Esophagus muscularis mucosa (tissue), 4 donors: ENCODE data around the gene GLI3. TPM values are rescaled to one million over a fixed set of nuclear protein-coding genes. Genes with fewer than 3 reads are reported as not detected.
A peak's percentile ranks its signal among the peaks of the same experiment; 100 is the strongest.

Experiments used
- DNase-seq: peaks from one replicate; pipeline ENCODE4 v3.0.0-alpha.2; 2017; ENCODE audit errors: extremely low spot score
- H3K27ac ChIP-seq, 4 donors: fragments of 200-600 bp; sonication (generic); replicated peaks in 1 of 4; 1 replicate in 3 of 4; 2 replicates in 1 of 4; pipeline ENCODE4 v1.5.1; 2016 to 2019; ENCODE audit warnings: mild to moderate bottlenecking in 1 of 4
- H3K27me3 ChIP-seq, 4 donors: fragments of 200-600 bp; sonication (generic); one replicate each; pipeline versions ENCODE4 v1.5.1 to v1.6.0; 2016 to 2019
- H3K36me3 ChIP-seq, 4 donors: fragments of 200-600 bp; sonication (generic); one replicate each; pipeline ENCODE4 v1.5.1; 2016 to 2019
- H3K4me1 ChIP-seq, 4 donors: fragments of 200-600 bp; sonication (generic); one replicate each; pipeline ENCODE4 v1.5.1; 2016 to 2019
- H3K4me3 ChIP-seq, 4 donors: fragments of 200-600 bp; sonication (generic); 1 replicate in 2 of 4; 2 replicates in 2 of 4; pipeline ENCODE4 v1.5.1; 2016 to 2019; ENCODE audit warnings: mild to moderate bottlenecking in 4 of 4, moderate library complexity in 1 of 4
- H3K9me3 ChIP-seq, 4 donors: fragments of 200-600 bp; sonication (generic); 1 replicate in 3 of 4; 2 replicates in 1 of 4; pipeline ENCODE4 v1.5.1; 2016 to 2019
- EP300 ChIP-seq: sonication (generic); formaldehyde crosslinking; IDR thresholded peaks from one replicate; pipeline ENCODE4 v1.6.1; 2017; ENCODE audit warnings: antibody characterized with exemption
- POLR2A ChIP-seq: fragments of 450-650 bp; IDR thresholded peaks from one replicate; pipeline ENCODE4 v1.6.1; 2017; ENCODE audit warnings: antibody characterized with exemption, moderate library complexity, mild to moderate bottlenecking, low read depth
- POLR2AphosphoS5 ChIP-seq, 2 donors: sonication (generic); formaldehyde crosslinking; IDR thresholded peaks; one replicate each; pipeline ENCODE4 v1.6.1; 2017; ENCODE audit warnings: antibody characterized with exemption in 2 of 2
- WGBS: methylation state at CpG from one replicate; pipeline ENCODE4 v1.1.5; 2018; 5-methylcytosine and 5-hydroxymethylcytosine counted together
- intact Hi-C: fragments of 100-400 bp; cut with DNase I; formaldehyde crosslinking; loops from one replicate; pipeline ENCODE4 v1.15.1; 2023
- total RNA-seq, 4 donors: library from RNA; depleted of rRNA; stranded (reverse); fragments of >200 nt; gene quantifications; one replicate each; pipeline versions ENCODE4 v1.1.0 to v1.2.1, GENCODE V29; 2016
- TF ChIP-seq, protein P1 (sequence below), 3 experiments: fragments of 200-600 bp in 2 of 3; fragments of 450-650 bp in 1 of 3; sonication (generic) in 2 of 3; IDR thresholded peaks; one replicate each; pipeline ENCODE4 v1.5.1; 2017 to 2019; ENCODE audit warnings: antibody characterized with exemption in 3 of 3, mild to moderate bottlenecking in 2 of 3, moderate library complexity in 1 of 3

GLI3 gene
- total RNA-seq, 4 donors from 2014 or later = 11.7 to 17.8 (median 13.3) TPM

DNA sequence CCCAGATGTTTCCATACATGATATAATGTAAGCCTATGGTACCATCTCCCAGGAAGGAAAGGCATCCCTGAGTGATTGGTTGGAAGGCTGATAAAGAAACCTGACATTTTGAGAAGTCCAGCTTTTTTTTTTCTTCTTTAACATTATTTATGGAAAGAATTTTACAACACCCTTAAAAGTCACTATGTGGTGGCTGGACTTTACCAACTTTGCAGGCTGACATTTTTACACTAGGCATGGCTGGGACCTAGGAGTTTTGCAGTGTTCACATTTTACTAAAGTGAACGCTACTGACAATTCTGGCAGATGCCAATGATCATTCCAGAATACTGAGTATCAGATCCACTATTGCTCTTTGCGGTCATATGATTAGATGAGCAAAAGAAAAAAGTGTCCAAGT, 239.9 kb downstream of the GLI3 start:
- Histone ChIP-seq H3K27ac (no peak overlapping the region), H3K27me3 (no peaks in the 10 kb centered on the region), H3K4me3 (no peak overlapping the region), H3K4me1 (peaks cover 0 to 49% (median 38%) of the 10 kb centered on the region in 4 donors), H3K36me3 (peaks cover 0 to 10% (median 0%) of the 10 kb centered on the region in 4 donors), H3K9me3 (no peaks in the 10 kb centered on the region)
- WGBS = 95% methylated on average over 2 of the region's 2 CpGs
- intact Hi-C loops = no loop called here
- TF ChIP-seq EP300 (no peak), POLR2AphosphoS5 (IDR thresholded peaks at IDR 0.05) (no peak), POLR2A (no peak)
- TF ChIP-seq, protein P1, sequence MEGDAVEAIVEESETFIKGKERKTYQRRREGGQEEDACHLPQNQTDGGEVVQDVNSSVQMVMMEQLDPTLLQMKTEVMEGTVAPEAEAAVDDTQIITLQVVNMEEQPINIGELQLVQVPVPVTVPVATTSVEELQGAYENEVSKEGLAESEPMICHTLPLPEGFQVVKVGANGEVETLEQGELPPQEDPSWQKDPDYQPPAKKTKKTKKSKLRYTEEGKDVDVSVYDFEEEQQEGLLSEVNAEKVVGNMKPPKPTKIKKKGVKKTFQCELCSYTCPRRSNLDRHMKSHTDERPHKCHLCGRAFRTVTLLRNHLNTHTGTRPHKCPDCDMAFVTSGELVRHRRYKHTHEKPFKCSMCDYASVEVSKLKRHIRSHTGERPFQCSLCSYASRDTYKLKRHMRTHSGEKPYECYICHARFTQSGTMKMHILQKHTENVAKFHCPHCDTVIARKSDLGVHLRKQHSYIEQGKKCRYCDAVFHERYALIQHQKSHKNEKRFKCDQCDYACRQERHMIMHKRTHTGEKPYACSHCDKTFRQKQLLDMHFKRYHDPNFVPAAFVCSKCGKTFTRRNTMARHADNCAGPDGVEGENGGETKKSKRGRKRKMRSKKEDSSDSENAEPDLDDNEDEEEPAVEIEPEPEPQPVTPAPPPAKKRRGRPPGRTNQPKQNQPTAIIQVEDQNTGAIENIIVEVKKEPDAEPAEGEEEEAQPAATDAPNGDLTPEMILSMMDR (IDR thresholded peaks at IDR 0.05) = no peak
- DNase-seq = no peak

DNA sequence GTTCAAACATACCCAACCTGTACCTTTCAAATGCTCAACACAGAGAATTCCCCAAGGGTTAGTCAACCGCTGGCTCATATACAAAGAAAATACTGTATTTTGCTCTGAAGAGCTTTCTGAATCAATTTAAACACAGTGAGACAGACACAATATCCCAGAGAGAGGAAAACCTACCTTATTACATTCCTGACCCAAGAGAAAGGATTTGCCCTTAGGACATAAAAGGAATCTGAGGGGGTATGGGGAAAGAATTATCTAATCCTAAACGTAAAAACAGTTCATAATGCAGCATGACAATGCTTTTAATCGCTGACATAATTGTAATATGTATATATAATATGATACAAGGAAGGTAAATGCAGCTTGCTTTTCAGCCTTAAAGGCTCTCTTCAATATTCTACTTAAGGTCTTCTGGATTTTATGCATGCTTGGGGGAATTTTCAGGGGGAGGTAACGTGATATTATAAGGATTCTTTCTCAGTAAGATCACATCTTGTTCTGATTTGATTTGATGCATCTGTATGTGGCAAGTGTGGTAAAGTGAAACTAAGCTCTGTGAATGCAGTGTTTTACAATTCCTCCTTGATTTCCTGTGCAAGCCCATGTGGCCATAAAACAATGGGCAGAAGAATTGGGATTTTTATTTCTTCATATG, 240.5 kb downstream of the GLI3 start:
- DNase-seq = no peak
- Histone ChIP-seq H3K36me3 (peaks cover 0 to 10% (median 0%) of the 10 kb centered on the region in 4 donors), H3K9me3 (no peaks in the 10 kb centered on the region), H3K27ac (peak overlapping the region in 1 of 4 donors; percentile 9), H3K4me1 (peaks cover 0 to 54% (median 44%) of the 10 kb centered on the region in 4 donors), H3K27me3 (no peaks in the 10 kb centered on the region), H3K4me3 (no peak overlapping the region)
- 57% methylated on average over 4 of the region's 4 CpGs for WGBS
- no peak for TF ChIP-seq EP300
- TF ChIP-seq POLR2AphosphoS5 (IDR thresholded peaks at IDR 0.05) = no peak
- TF ChIP-seq POLR2A = no peak
- TF ChIP-seq, protein P1 (IDR thresholded peaks at IDR 0.05) = no peak
- intact Hi-C loops = no loop called here

DNA sequence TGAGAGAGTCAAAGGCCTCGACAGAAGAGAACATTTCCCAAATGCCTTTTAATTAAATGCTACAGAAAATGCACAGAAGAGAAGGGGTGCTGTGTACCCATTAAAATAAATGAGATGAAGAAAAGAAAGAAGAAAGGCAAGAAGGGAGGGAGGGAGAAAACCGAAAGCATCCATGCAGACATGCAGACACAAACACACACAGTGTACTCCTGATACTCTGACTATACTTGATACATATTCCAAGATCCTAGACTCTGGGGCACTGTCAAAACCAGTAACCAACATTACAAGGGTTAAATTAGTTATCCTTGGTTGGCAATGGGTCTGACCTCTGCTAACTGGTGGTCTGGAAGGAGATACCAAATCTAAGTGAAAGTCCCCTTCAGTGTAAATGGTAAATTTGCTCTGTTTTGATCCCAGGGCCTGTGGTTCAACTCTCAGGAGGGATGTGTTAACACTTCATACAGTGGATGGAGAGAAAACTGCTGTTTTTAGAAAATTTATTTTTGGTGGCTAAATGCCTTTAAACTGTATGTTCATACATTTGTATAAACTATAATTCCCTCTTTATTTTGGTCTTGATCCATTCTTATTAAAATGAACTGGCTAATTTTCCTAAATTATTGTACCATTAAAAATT, 241.3 kb downstream of the GLI3 start:
- no peak overlapping the region for H3K27ac ChIP-seq
- no peak overlapping the region for H3K4me3 ChIP-seq
- DNase-seq = no peak
- no peaks in the 10 kb centered on the region for H3K27me3 ChIP-seq
- intact Hi-C loops = no loop called here
- no peaks in the 10 kb centered on the region for H3K9me3 ChIP-seq
- peaks cover 0 to 62% (median 52%) of the 10 kb centered on the region in 4 donors for H3K4me1 ChIP-seq
- WGBS = 83% methylated on average over 2 of the region's 2 CpGs
- TF ChIP-seq POLR2A = no peak
- no peak for TF ChIP-seq EP300
- TF ChIP-seq POLR2AphosphoS5 (IDR thresholded peaks at IDR 0.05) = no peak
- TF ChIP-seq, protein P1 (IDR thresholded peaks at IDR 0.05) = no peak
- H3K36me3 ChIP-seq = peaks cover 0 to 10% (median 0%) of the 10 kb centered on the region in 4 donors

DNA sequence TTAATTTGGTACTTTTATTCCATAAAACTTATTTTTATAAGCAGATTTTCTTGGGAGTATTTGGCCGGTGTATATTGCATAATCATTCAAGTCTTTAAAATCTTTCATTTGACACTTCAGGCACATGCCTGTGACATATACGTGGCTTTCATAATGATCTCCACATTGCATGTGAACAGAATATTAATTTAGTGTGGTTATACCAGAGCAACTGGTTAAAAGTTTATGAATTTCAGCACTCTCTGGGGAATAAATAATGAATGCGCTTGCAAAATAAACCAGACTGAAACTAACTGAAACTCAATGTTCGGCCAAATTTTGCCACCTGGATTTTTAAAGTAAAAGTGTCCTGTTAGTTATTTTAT, 242.3 kb downstream of the GLI3 start:
- Histone ChIP-seq H3K9me3 (no peaks in the 10 kb centered on the region), H3K27ac (no peak overlapping the region), H3K27me3 (no peaks in the 10 kb centered on the region), H3K4me3 (no peak overlapping the region), H3K36me3 (peaks cover 0 to 8% (median 0%) of the 10 kb centered on the region in 4 donors), H3K4me1 (peaks cover 0 to 65% (median 55%) of the 10 kb centered on the region in 4 donors)
- WGBS = 82% methylated on average over 4 of the region's 4 CpGs
- no peak for TF ChIP-seq EP300
- no peak for TF ChIP-seq POLR2AphosphoS5 (IDR thresholded peaks at IDR 0.05)
- TF ChIP-seq, protein P1 (IDR thresholded peaks at IDR 0.05) = no peak
- TF ChIP-seq POLR2A = no peak
- DNase-seq = no peak
- intact Hi-C loops = no loop called here
